Ectodermal cell (in vitro differentiated cells): Measurements from ENCODE around the gene MAFG.

Experiments
- H3K27ac ChIP-seq: 2 replicates; pipeline ENCODE4 v1.7.0; 2013; ENCODE audit warnings: mild to moderate bottlenecking, low read depth, low read length; ENCODE audit not compliant: insufficient read depth, poor library complexity, severe bottlenecking
- H3K27me3 ChIP-seq: 2 replicates; pipeline ENCODE4 v1.7.0; 2013; ENCODE audit warnings: mild to moderate bottlenecking, low read length; ENCODE audit not compliant: insufficient read depth, control insufficient read depth, poor library complexity, severe bottlenecking
- H3K36me3 ChIP-seq: one replicate; pipeline ENCODE4 v1.7.0; 2013; ENCODE audit warnings: low read length; ENCODE audit not compliant: control insufficient read depth, insufficient read depth
- H3K4me1 ChIP-seq: one replicate; pipeline ENCODE4 v1.7.0; 2013; ENCODE audit warnings: low read length; ENCODE audit not compliant: control insufficient read depth, insufficient read depth
- H3K4me3 ChIP-seq: 2 replicates; pipeline ENCODE4 v1.7.0; 2013; ENCODE audit warnings: low read depth, low read length, control low read depth; ENCODE audit not compliant: insufficient read depth
- H3K9me3 ChIP-seq: 2 replicates; pipeline ENCODE4 v1.7.0; 2013; ENCODE audit warnings: mild to moderate bottlenecking, low read length, moderate library complexity; ENCODE audit not compliant: control insufficient read depth
- WGBS, 2 experiments: methylation state at CpG; one replicate each; pipeline ENCODE4 v1.1.7; 2013; ENCODE audit warnings: missing lambda C conversion rate in 2 of 2; 5-methylcytosine and 5-hydroxymethylcytosine counted together

Gene MAFG

DNA sequence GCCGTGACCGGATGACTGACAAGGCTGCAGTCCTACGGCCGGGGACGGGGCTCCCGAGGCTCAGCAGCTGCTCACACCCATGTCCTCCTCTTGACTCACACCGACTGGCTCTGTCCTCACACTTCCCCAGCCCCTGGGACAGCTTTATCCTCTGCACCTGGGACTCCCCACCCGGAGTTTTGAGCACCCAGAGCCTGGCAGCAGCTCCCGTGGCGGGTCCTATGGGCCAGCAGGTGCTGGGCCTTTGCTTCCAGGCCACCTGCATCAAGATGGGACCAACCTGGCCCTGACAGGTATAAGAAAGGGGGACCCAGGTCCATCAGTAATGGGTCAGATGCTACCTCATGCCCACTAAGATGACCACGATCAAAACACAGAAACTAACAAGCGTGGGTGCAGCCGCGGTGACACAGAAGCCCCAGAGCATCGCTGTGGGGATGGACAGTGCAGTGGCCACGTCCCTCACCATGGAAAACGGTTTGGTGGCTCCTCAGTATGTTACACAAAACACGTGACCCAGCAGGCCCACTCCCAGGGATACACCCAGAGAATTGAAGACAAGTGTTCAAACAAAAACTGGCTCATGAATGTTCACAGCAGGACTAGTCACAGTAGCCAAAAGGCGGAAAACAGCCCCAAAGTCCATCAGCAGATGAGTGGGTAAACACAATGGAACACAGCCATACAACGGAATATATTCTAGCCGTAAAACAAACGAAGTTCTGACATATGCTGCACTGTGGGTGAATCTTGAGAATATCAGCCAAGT is 36.7 kb upstream of the MAFG start:
- H3K4me1 ChIP-seq, result peaks cover 28% of the 10 kb centered on the region
- no peak overlapping the region for H3K27ac ChIP-seq
- H3K9me3 ChIP-seq, result no peaks in the 10 kb centered on the region
- no peak overlapping the region for H3K4me3 ChIP-seq
- 76 to 77% methylated on average over 22 of the region's 22 CpGs for WGBS, 2 experiments
- no peaks in the 10 kb centered on the region for H3K36me3 ChIP-seq
- H3K27me3 ChIP-seq, result peaks cover 81% of the 10 kb centered on the region

- no peak overlapping the region for H3K27ac ChIP-seq
- peaks cover 23% of the 10 kb centered on the region for H3K4me1 ChIP-seq
- H3K36me3 ChIP-seq, result no peaks in the 10 kb centered on the region
- no peak overlapping the region for H3K4me3 ChIP-seq
- peaks cover 91% of the 10 kb centered on the region for H3K27me3 ChIP-seq
- 64 to 68% methylated on average over 37 of the region's 37 CpGs for WGBS, 2 experiments
- H3K9me3 ChIP-seq, result no peaks in the 10 kb centered on the region
These were observed 35.2 kb upstream of the MAFG start for GRCh38 chr17:81962499-81963441.

GRCh38 chr17:81961521-81962498 is 34.3 kb upstream of the MAFG start:
- no peaks in the 10 kb centered on the region for H3K36me3 ChIP-seq
- H3K9me3 ChIP-seq, result no peaks in the 10 kb centered on the region
- WGBS, 2 experiments, result 16 to 17% methylated on average over 82 of the region's 82 CpGs
- H3K4me1 ChIP-seq, result peaks cover 13% of the 10 kb centered on the region
- no peak overlapping the region for H3K27ac ChIP-seq
- H3K4me3 ChIP-seq, result peak overlapping the region; percentile 11
- H3K27me3 ChIP-seq, result peaks cover 93% of the 10 kb centered on the region

DNA sequence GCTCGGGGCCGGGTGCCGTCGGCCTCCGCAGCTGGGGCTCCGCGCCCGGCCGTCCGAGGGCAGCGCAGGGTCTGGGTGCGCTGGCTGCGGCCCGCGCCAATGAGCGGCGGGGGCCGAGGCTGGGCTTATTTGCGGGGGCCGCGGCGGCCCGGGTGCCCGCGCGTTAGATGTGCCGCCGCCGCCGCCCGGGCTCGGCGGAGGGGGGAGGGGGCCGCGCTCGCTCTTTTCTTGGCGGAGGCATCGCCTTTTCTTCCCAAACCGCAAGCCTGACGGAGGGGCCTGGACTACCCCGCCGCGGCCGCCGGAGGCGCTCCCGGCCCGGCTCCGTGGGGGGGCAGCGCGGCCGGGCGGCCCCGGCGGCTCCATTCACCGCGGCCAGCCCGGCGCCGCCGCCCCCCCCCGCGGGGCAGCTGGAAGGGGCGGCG is 33.6 kb upstream of the MAFG start, which contains the start of gene NOTUM:
Gene NOTUM (minus strand): TSS at position 101 of the 425 bp plus-strand sequence. CDS start 278 bp downstream, outside the sequence.
- WGBS, 2 experiments, result 1% methylated on average over 65 of the region's 65 CpGs
- Histone ChIP-seq H3K4me3 (peak within 1 kb of the TSS; percentile 25), H3K9me3 (no peaks in the 10 kb centered on the region), H3K4me1 (peaks cover 8% of the 10 kb centered on the region), H3K27ac (no peak within 1 kb of the TSS), H3K36me3 (no peaks in the 10 kb centered on the region), H3K27me3 (peaks cover 86% of the 10 kb centered on the region)

DNA sequence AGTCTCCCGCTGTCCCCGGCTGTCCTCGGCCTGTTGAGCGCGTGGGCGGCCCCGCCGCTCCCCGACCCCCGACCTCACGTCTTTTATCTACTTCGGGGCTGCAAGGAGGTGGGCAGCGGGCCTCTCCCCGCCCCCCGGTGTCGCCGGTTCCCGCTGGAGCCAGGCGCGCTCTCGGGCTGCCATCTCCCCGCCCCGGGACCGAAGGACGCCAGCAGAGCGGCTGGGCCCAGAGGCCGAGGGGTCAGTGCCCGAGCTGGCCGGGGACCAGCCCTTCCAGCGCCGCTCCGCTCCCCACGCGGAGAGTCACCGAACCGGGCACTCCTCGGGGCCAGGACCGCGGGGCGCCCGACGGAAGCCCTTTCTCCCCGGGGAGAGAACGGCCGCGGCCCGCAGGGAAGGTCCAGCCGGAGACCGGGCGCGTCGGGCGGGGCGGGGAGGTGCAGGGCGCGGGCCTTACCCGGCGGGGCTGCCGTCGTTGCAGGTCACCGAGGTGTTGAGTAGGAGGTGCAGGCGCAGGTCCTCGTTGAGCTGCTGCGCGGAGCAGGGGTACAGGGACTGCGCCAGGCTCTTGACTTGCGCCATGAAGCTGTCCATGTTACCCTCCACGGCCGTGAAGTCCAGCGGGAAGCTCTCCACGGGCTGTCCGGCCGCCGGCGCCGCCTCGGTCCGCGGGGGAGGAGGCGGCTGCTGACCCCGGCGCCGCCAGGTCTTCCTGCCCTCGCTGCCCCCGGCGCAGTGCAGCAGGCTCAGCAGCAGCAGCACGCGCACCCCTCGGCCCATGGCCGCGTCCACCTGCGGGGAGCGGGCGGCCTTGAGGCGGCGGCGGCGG is 32.8 kb upstream of the MAFG start:
- 5 to 6% methylated on average over 98 of the region's 98 CpGs for WGBS, 2 experiments
- Histone ChIP-seq H3K36me3 (no peaks in the 10 kb centered on the region), H3K4me3 (peak overlapping the region; percentile 25), H3K9me3 (no peaks in the 10 kb centered on the region), H3K4me1 (peaks cover 8% of the 10 kb centered on the region), H3K27ac (no peak overlapping the region), H3K27me3 (peaks cover 80% of the 10 kb centered on the region)

DNA sequence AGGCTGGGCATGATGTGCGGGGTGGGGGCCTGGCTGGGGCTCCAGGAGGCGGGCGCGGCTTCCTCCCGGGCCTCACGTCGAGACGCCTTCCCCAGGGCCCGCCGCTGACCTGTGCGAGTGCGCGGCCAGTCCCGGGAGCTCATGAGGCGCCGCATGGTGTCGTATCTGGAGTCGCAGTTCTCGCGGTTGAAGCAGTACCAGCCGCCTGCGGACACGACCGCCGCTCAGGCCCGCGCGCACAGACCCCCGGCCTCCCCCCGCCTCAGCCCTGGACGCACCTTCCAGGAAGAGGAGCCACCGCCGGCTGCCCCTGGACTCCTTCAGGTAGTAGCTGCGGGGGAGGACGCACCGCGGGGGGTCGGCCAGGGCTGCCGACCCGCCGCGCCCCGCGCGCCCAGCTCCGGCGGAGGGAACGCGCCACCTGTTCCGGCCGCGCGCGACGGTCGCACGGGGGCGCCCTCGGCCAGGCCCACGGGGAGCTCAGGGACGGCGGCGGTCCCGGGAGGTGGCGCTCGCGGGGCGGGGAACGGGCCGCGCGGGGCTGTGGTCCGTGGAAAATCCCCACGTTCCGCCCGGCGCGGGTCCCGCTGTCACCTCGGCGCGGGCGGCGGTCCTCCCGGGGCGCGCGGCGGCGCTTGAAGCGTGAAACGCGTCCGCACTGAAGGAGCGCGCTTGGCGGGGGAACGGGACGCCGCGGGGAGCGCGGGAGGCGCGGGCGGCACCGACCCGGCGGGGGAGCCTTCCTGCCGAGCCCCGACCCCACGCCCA is 32.0 kb upstream of the MAFG start:
- Histone ChIP-seq H3K9me3 (no peaks in the 10 kb centered on the region), H3K36me3 (no peaks in the 10 kb centered on the region), H3K4me3 (peak overlapping the region; percentile 25), H3K4me1 (peaks cover 8% of the 10 kb centered on the region), H3K27me3 (peaks cover 77% of the 10 kb centered on the region), H3K27ac (no peak overlapping the region)
- 4 to 5% methylated on average over 112 of the region's 112 CpGs for WGBS, 2 experiments

DNA sequence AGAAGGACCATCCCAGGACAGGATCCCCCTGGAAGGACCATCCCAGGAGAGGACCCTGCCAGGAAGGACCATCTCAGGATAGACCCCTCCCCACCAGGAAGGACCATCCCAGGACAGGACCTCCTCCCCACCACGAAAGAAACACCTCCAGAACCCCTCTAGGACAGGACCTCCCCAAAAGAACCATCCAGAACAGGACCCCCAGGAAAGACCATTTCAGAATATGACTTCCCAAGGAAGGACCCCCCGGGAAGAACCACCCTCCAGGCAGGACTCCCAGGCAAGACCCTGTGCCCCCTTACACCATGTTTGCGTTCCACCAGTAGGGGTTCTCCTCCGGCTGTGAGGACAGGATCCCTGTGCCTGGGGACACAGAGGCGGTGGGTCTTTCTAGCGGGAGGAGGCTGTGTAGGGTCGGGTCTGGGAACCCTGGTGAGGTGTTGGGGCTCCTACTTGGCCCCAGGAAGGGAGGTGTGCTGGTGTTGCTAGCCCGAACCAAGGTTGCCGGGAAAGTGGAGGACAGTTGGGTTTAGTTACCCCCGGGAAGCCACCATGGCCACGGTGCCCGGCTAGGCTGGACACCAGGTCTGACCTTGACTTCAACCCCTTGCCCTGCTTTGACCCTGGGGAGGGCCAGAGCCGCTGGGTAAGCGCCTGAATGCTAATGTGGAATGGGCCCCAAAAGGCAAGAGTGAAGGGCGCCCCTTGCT is 31.3 kb upstream of the MAFG start:
- Histone ChIP-seq H3K36me3 (no peaks in the 10 kb centered on the region), H3K27me3 (peaks cover 70% of the 10 kb centered on the region), H3K9me3 (no peaks in the 10 kb centered on the region), H3K4me1 (peaks cover 8% of the 10 kb centered on the region), H3K4me3 (peak overlapping the region; percentile 25), H3K27ac (no peak overlapping the region)
- WGBS, 2 experiments, result 79 to 81% methylated on average over 15 of the region's 15 CpGs

GRCh38 chr17:81957691-81958432 is 30.3 kb upstream of the MAFG start:
- 84 to 85% methylated on average over 19 of the region's 19 CpGs for whole genome bisulfite sequencing, 2 experiments
- no peak overlapping the region for H3K27ac ChIP-seq
- no peaks in the 10 kb centered on the region for H3K36me3 ChIP-seq
- no peak overlapping the region for H3K4me3 ChIP-seq
- H3K9me3 ChIP-seq, result no peaks in the 10 kb centered on the region
- peaks cover 8% of the 10 kb centered on the region for H3K4me1 ChIP-seq
- peaks cover 60% of the 10 kb centered on the region for H3K27me3 ChIP-seq
